HepG2 (cell line): ENCODE results near the gene CDO1. TPM values are rescaled to one million over a fixed set of nuclear protein-coding genes. Genes with fewer than 3 reads are reported as not detected.
A peak's percentile ranks its signal among the peaks of the same experiment; 100 is the strongest.

Source experiments
- ATRX ChIP-seq: sonication (generic); formaldehyde crosslinking; IDR thresholded peaks from 2 replicates; pipeline ENCODE4 v1.4.0; 2020; ENCODE audit warnings: missing genetic modification reagents, borderline replicate concordance
- ELF1 ChIP-seq: sonication (generic); formaldehyde crosslinking; IDR thresholded peaks from 2 replicates; pipeline ENCODE4 v1.4.0; 2020; ENCODE audit warnings: missing genetic modification reagents
- FOXA1 ChIP-seq, 2 experiments: fragments of 450-650 bp in 1 of 2; sonication (generic) in 1 of 2; formaldehyde crosslinking in 1 of 2; IDR thresholded peaks; 2 replicates each; pipeline versions ENCODE4 v1.4.0 to v1.6.1; 2016 to 2020; ENCODE audit warnings: missing genetic modification reagents in 1 of 2
- GLI4 ChIP-seq: sonication (generic); formaldehyde crosslinking; IDR thresholded peaks from 2 replicates; pipeline ENCODE4 v1.5.1; 2020; ENCODE audit warnings: missing genetic modification reagents, mild to moderate bottlenecking, moderate library complexity, borderline replicate concordance
- SIN3A ChIP-seq: IDR thresholded peaks from 2 replicates; pipeline ENCODE4 v1.6.1; 2011; ENCODE audit warnings: low read depth, mild to moderate bottlenecking, control low read depth, low read length, borderline replicate concordance
- SPEN ChIP-seq: sonication (generic); formaldehyde crosslinking; IDR thresholded peaks from 2 replicates; pipeline ENCODE4 v1.5.1; 2020; ENCODE audit warnings: low read depth, mild to moderate bottlenecking, missing genetic modification reagents
- TAF1 ChIP-seq: sonication (generic); formaldehyde crosslinking; IDR thresholded peaks from 2 replicates; pipeline ENCODE4 v1.4.0; 2020; ENCODE audit warnings: missing genetic modification reagents
- ZFP36L1 ChIP-seq: sonication (generic); formaldehyde crosslinking; IDR thresholded peaks from 2 replicates; pipeline ENCODE4 v1.8.0; 2022; ENCODE audit warnings: mild to moderate bottlenecking, missing genetic modification reagents, moderate library complexity
- ZNF10 ChIP-seq: sonication (generic); formaldehyde crosslinking; IDR thresholded peaks from 2 replicates; pipeline ENCODE4 v1.4.0; 2020; ENCODE audit warnings: mild to moderate bottlenecking, low read depth, missing genetic modification reagents, borderline replicate concordance
- ZNF331 ChIP-seq: sonication (generic); formaldehyde crosslinking; IDR thresholded peaks from 2 replicates; pipeline ENCODE4 v1.4.0; 2020; ENCODE audit warnings: missing genetic modification reagents
- ZNF543 ChIP-seq: sonication (generic); formaldehyde crosslinking; IDR thresholded peaks from 2 replicates; pipeline ENCODE4 v1.4.0; 2020; ENCODE audit warnings: mild to moderate bottlenecking, missing genetic modification reagents
- polyA plus RNA-seq, 8 experiments: library from polyadenylated mRNA; depleted of rRNA in 3 of 8; stranded (reverse) in 7 of 8; unstranded in 1 of 8; fragments of >200 nt; fragmentation: Illumina TruSeq in 4 of 8; extraction: Trizol in 4 of 8; gene quantifications; 2 replicates each; pipeline versions ENCODE4 v1.2.1 to v1.2.3, GENCODE V29; 2011 to 2016; ENCODE audit warnings: low read depth in 4 of 8, missing spikeins in 1 of 8, mixed read lengths in 1 of 8; ENCODE audit not compliant: insufficient read depth in 1 of 8
- total RNA-seq, 5 experiments: library from RNA; depleted of rRNA; stranded (reverse); fragments of >200 nt; fragmentation: Illumina TruSeq; extraction: Trizol; gene quantifications; 2 replicates each; pipeline ENCODE4 v1.2.3, GENCODE V29; 2016; ENCODE audit warnings: low read depth in 1 of 5
- TF ChIP-seq, protein P1 (sequence below): sonication (generic); formaldehyde crosslinking; IDR thresholded peaks from 2 replicates; pipeline ENCODE4 v1.4.0; 2020; ENCODE audit warnings: mild to moderate bottlenecking, missing genetic modification reagents
- TF ChIP-seq, protein P2 (sequence below): sonication (generic); formaldehyde crosslinking; IDR thresholded peaks from 2 replicates; pipeline ENCODE4 v1.5.1; 2020; ENCODE audit warnings: mild to moderate bottlenecking, moderate library complexity, missing genetic modification reagents
- TF ChIP-seq, protein P3 (sequence below): IDR thresholded peaks from 2 replicates; pipeline ENCODE4 v1.6.1; 2012; ENCODE audit warnings: low read depth, low read length, improper control_type of control experiment
- TF ChIP-seq, protein P4 (sequence below): sonication (generic); formaldehyde crosslinking; IDR thresholded peaks from 2 replicates; pipeline ENCODE4 v1.8.1; 2023; ENCODE audit warnings: missing genetic modification reagents, inconsistent platforms, borderline replicate concordance

Gene CDO1
- total and polyA plus RNA-seq, 2 of the 13 experiments (the other 11 are each of a cell fraction or from before 2014, with no cell fraction given), result 3.2 to 4.4 TPM

DNA sequence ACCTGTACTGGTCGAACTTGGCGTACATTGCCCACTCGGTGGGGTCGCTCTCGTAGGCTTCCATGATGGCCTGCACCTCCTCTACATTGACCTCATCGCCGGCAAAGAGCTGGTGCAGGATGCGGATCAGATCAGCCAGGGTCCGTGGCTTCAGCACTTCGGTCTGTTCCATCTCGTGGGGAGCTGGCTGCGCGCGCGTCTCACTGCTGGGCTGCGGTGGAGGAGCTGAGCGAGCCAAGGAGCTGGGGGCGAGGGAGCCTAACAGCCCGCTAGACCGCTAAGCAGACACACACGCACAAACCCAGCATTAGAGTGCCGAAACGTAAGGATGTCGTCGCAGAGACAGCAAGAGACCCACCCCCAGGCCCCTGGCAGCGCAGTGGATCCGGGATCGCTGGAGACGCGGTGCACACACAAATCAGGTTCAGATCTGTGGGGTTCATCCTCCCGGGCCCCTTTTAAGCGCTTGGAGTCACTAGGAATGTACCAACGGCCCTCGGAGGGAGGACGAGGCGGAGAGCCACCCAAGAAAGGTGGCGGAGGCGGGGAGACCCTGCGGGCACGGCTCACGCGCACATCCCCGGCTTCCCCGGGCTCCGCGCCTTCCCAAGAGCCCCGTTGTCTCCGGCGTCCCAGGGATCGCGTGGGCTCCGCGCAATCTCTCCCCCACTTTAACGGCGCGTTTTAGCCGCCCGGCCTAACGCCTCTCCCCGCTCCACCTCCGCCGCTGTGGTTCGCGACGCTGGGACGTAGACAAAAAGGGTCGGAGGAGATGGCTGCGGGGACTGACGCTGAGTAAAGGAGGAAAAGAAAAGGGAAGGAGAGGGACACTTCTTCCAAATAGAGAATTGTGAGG lies at the start of gene CDO1 (continued):
- TF ChIP-seq, protein P1, sequence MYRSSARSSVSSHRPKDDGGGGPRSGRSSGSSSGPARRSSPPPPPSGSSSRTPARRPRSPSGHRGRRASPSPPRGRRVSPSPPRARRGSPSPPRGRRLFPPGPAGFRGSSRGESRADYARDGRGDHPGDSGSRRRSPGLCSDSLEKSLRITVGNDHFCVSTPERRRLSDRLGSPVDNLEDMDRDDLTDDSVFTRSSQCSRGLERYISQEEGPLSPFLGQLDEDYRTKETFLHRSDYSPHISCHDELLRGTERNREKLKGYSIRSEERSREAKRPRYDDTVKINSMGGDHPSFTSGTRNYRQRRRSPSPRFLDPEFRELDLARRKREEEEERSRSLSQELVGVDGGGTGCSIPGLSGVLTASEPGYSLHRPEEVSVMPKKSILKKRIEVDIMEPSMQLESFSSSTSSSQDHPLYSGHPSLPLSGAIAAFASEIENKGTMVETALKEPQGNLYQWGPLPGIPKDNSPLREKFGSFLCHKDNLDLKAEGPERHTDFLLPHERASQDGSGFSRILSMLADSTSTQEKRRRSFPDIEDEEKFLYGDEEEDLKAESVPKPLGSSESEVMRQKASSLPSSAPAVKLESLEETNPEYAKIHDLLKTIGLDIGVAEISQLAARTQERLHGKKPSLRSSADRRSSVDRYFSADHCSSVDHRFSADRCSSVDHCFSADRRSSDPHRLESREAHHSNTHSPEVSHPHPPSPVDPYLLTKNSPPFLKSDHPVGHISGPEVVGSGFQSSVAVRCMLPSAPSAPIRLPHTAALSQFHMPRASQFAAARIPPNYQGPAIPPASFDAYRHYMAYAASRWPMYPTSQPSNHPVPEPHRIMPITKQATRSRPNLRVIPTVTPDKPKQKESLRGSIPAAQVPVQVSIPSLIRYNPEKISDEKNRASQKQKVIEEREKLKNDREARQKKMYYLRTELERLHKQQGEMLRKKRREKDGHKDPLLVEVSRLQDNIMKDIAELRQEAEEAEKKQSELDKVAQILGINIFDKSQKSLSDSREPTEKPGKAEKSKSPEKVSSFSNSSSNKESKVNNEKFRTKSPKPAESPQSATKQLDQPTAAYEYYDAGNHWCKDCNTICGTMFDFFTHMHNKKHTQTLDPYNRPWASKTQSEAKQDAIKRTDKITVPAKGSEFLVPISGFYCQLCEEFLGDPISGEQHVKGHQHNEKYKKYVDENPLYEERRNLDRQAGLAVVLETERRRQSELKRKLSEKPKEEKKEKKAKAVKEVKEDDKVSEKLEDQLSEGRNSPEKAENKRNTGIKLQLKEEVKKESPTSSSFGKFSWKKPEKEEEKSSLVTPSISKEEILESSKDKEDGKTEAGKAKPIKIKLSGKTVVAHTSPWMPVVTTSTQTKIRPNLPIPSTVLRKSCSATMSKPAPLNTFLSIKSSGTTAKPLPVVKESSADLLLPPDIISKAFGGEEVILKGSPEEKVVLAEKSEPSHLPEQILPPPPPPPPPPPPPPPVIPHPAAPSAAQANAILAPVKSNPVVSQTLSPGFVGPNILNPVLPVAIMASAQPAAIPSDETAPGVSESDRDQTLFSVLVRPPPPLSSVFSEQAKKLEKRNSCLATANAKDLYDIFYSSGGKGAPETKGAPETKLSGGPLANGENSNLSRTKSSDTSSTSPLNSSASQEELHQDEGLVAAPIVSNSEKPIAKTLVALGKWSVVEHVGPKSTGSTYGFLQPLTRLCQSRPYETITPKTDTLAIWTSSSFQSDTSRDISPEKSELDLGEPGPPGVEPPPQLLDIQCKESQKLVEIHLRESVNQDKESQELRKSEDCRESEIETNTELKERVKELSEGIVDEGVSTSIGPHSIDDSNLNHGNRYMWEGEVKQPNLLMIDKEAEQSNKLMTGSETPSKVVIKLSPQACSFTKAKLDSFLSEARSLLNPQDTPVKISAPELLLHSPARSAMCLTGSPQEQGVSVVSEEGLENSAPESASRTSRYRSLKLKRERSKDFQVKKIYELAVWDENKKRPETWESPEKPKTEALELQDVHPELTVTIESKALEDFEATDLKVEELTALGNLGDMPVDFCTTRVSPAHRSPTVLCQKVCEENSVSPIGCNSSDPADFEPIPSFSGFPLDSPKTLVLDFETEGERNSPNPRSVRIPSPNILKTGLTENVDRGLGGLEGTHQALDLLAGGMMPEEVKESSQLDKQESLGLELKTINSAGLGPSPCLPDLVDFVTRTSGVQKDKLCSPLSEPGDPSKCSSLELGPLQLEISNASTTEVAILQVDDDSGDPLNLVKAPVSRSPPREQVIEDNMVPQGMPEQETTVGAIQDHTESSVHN, result no peak
- no peak for TF ChIP-seq GLI4 (CRISPR knock-in tag)
- TF ChIP-seq ZNF543 (CRISPR knock-in tag), result no peak
- no peak for TF ChIP-seq ATRX (CRISPR knock-in tag)
- no peak for TF ChIP-seq FOXA1 (IDR thresholded peaks at IDR 0.05)
- no peak for TF ChIP-seq FOXA1 (CRISPR knock-in tag; IDR thresholded peaks at IDR 0.05)
- TF ChIP-seq ZNF10 (CRISPR knock-in tag), result no peak
- peak; percentile 55; the same call in 1 of the 2 replicates for TF ChIP-seq TAF1 (CRISPR knock-in tag)
- TF ChIP-seq ZNF331 (CRISPR knock-in tag), result no peak
- no peak for TF ChIP-seq ZFP36L1
- TF ChIP-seq SPEN (CRISPR knock-in tag), result no peak
- TF ChIP-seq SIN3A, result no peak
- TF ChIP-seq, protein P2, sequence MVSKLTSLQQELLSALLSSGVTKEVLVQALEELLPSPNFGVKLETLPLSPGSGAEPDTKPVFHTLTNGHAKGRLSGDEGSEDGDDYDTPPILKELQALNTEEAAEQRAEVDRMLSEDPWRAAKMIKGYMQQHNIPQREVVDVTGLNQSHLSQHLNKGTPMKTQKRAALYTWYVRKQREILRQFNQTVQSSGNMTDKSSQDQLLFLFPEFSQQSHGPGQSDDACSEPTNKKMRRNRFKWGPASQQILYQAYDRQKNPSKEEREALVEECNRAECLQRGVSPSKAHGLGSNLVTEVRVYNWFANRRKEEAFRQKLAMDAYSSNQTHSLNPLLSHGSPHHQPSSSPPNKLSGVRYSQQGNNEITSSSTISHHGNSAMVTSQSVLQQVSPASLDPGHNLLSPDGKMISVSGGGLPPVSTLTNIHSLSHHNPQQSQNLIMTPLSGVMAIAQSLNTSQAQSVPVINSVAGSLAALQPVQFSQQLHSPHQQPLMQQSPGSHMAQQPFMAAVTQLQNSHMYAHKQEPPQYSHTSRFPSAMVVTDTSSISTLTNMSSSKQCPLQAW, result 0 out of 2 replicates have a peak, but pooled peaks have one; percentile 21
- TF ChIP-seq, protein P3, sequence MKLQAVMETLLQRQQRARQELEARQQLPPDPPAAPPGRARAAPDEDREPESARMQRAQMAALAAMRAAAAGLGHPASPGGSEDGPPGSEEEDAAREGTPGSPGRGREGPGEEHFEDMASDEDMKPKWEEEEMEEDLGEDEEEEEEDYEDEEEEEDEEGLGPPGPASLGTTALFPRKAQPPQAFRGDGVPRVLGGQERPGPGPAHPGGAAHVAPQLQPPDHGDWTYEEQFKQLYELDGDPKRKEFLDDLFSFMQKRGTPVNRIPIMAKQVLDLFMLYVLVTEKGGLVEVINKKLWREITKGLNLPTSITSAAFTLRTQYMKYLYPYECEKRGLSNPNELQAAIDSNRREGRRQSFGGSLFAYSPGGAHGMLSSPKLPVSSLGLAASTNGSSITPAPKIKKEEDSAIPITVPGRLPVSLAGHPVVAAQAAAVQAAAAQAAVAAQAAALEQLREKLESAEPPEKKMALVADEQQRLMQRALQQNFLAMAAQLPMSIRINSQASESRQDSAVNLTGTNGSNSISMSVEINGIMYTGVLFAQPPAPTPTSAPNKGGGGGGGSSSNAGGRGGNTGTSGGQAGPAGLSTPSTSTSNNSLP, result no peak
- no peak for TF ChIP-seq ELF1 (CRISPR knock-in tag)
- TF ChIP-seq, protein P4, sequence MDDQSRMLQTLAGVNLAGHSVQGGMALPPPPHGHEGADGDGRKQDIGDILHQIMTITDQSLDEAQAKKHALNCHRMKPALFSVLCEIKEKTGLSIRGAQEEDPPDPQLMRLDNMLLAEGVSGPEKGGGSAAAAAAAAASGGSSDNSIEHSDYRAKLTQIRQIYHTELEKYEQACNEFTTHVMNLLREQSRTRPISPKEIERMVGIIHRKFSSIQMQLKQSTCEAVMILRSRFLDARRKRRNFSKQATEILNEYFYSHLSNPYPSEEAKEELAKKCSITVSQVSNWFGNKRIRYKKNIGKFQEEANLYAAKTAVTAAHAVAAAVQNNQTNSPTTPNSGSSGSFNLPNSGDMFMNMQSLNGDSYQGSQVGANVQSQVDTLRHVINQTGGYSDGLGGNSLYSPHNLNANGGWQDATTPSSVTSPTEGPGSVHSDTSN, result 0 out of 2 replicates have a peak, but pooled peaks have one; percentile 22
